ENCODE data around the gene C12orf75. TPM values are rescaled to one million over a fixed set of nuclear protein-coding genes. Genes with fewer than 3 reads are reported as not detected.

Gene C12orf75
- total RNA-seq, 1 donor from 2014 or later = 163 TPM

- FAIRE-seq (no peak), DNase-seq (ENCODE audit: low read depth) (no peak)
- Histone ChIP-seq H3K27ac (ENCODE audit: low read depth, low read length) (no peak overlapping the region), H4K20me1 (ENCODE audit: insufficient read depth, low read length) (no peaks in the 10 kb centered on the region), H3K9ac (ENCODE audit: low read length) (no peak overlapping the region), H3K9me3 (ENCODE audit: insufficient read depth, low read depth, low read length) (no peaks in the 10 kb centered on the region), H3K4me1 (ENCODE audit: insufficient read depth, low read length) (peaks cover 5% of the 10 kb centered on the region), H3K4me2 (ENCODE audit: low read length) (no peak overlapping the region), H3K79me2 (ENCODE audit: insufficient read depth, low read length) (no peaks in the 10 kb centered on the region), H3K36me3 (ENCODE audit: insufficient read depth, low read length) (no peaks in the 10 kb centered on the region), H2AFZ (ENCODE audit: low read depth, low read length) (no peak overlapping the region), H3K4me3 (ENCODE audit: insufficient read depth, low read depth, low read length) (no peak overlapping the region), H3K27me3 (ENCODE audit: insufficient read depth, low read length) (no peaks in the 10 kb centered on the region)
- Mint-ChIP-seq H3K27me3 (ENCODE audit: low read depth, unreplicated experiment) (no peaks in the 10 kb centered on the region), H3K9me3 (ENCODE audit: unreplicated experiment) (peaks cover 5% of the 10 kb centered on the region), H3K27ac (ENCODE audit: unreplicated experiment) (no peak overlapping the region), H3K36me3 (ENCODE audit: low read depth, unreplicated experiment) (peaks cover 15% of the 10 kb centered on the region), H3K4me1 (ENCODE audit: low read depth, unreplicated experiment) (peaks cover 19% of the 10 kb centered on the region), H3K4me3 (ENCODE audit: unreplicated experiment) (no peak overlapping the region)
- TF ChIP-seq EZH2 (IDR thresholded peaks at IDR 0.05; ENCODE audit: insufficient read depth, low read length) (no peak), CTCF (IDR thresholded peaks at IDR 0.05; ENCODE audit: insufficient read depth, low read depth, low read length) (no peak)
Observed at GRCh38 chr12:105396983-105397382, 66.5 kb downstream of the C12orf75 start.

GRCh38 chr12:105398930-105399329 lies 68.4 kb downstream of the C12orf75 start:
- Histone ChIP-seq H3K4me3 (ENCODE audit: insufficient read depth, low read depth, low read length) (no peak overlapping the region), H3K27me3 (ENCODE audit: insufficient read depth, low read length) (no peaks in the 10 kb centered on the region), H4K20me1 (ENCODE audit: insufficient read depth, low read length) (no peaks in the 10 kb centered on the region), H2AFZ (ENCODE audit: low read depth, low read length) (no peak overlapping the region), H3K36me3 (ENCODE audit: insufficient read depth, low read length) (no peaks in the 10 kb centered on the region), H3K4me1 (ENCODE audit: insufficient read depth, low read length) (no peaks in the 10 kb centered on the region), H3K79me2 (ENCODE audit: insufficient read depth, low read length) (no peaks in the 10 kb centered on the region), H3K9ac (ENCODE audit: low read length) (no peak overlapping the region), H3K4me2 (ENCODE audit: low read length) (no peak overlapping the region), H3K9me3 (ENCODE audit: insufficient read depth, low read depth, low read length) (no peaks in the 10 kb centered on the region), H3K27ac (ENCODE audit: low read depth, low read length) (no peak overlapping the region)
- Mint-ChIP-seq H3K9me3 (ENCODE audit: unreplicated experiment) (peaks cover 7% of the 10 kb centered on the region), H3K27ac (ENCODE audit: unreplicated experiment) (no peak overlapping the region), H3K4me3 (ENCODE audit: unreplicated experiment) (no peak overlapping the region), H3K4me1 (ENCODE audit: low read depth, unreplicated experiment) (peaks cover 9% of the 10 kb centered on the region), H3K36me3 (ENCODE audit: low read depth, unreplicated experiment) (peaks cover 20% of the 10 kb centered on the region), H3K27me3 (ENCODE audit: low read depth, unreplicated experiment) (no peaks in the 10 kb centered on the region)
- FAIRE-seq = no peak
- no peak for DNase-seq (ENCODE audit: low read depth)
- no peak for TF ChIP-seq EZH2 (IDR thresholded peaks at IDR 0.05; ENCODE audit: insufficient read depth, low read length)
- no peak for TF ChIP-seq CTCF (IDR thresholded peaks at IDR 0.05; ENCODE audit: insufficient read depth, low read depth, low read length)

GRCh38 chr12:105399428-105400081 lies 69.1 kb downstream of the C12orf75 start:
- Mint-ChIP-seq H3K27ac (ENCODE audit: unreplicated experiment) (no peak overlapping the region), H3K4me3 (ENCODE audit: unreplicated experiment) (no peak overlapping the region), H3K36me3 (ENCODE audit: low read depth, unreplicated experiment) (peaks cover 26% of the 10 kb centered on the region), H3K27me3 (ENCODE audit: low read depth, unreplicated experiment) (no peaks in the 10 kb centered on the region), H3K9me3 (ENCODE audit: unreplicated experiment) (peaks cover 13% of the 10 kb centered on the region), H3K4me1 (ENCODE audit: low read depth, unreplicated experiment) (peaks cover 9% of the 10 kb centered on the region)
- FAIRE-seq = no peak
- Histone ChIP-seq H3K9ac (ENCODE audit: low read length) (no peak overlapping the region), H3K4me1 (ENCODE audit: insufficient read depth, low read length) (no peaks in the 10 kb centered on the region), H3K27me3 (ENCODE audit: insufficient read depth, low read length) (no peaks in the 10 kb centered on the region), H3K36me3 (ENCODE audit: insufficient read depth, low read length) (no peaks in the 10 kb centered on the region), H3K4me2 (ENCODE audit: low read length) (no peak overlapping the region), H4K20me1 (ENCODE audit: insufficient read depth, low read length) (no peaks in the 10 kb centered on the region), H3K79me2 (ENCODE audit: insufficient read depth, low read length) (no peaks in the 10 kb centered on the region), H2AFZ (ENCODE audit: low read depth, low read length) (no peak overlapping the region), H3K9me3 (ENCODE audit: insufficient read depth, low read depth, low read length) (no peaks in the 10 kb centered on the region), H3K4me3 (ENCODE audit: insufficient read depth, low read depth, low read length) (no peak overlapping the region), H3K27ac (ENCODE audit: low read depth, low read length) (no peak overlapping the region)
- DNase-seq (ENCODE audit: low read depth) = no peak
- TF ChIP-seq CTCF (IDR thresholded peaks at IDR 0.05; ENCODE audit: insufficient read depth, low read depth, low read length) = no peak
- TF ChIP-seq EZH2 (IDR thresholded peaks at IDR 0.05; ENCODE audit: insufficient read depth, low read length) = no peak

Measured in astrocyte (in vitro differentiated cells and primary cell).